ENCODE data around the gene URB1.
"Not testable (repeated sequence)": the region's sequence is repeated elsewhere in the genome, so short reads cannot be mapped to it uniquely, and the experiment has no call there.

Gene URB1

DNA sequence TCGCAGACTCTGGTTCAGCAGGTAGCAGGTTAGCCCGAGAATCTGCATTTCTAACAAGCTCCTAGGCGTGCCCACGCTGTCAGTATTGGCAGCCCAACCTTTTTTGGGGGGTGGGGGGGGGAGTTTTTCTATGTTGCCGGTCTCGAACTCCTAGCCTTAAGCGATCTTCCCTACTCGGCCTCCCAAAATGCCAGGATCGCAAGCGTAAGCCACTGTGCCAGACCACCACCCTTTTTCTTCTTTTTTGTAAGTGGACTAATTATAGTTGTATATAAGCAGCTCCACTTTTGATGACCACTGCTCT is 113.5 kb downstream of the URB1 start:
- no peak for DNase-seq

DNA sequence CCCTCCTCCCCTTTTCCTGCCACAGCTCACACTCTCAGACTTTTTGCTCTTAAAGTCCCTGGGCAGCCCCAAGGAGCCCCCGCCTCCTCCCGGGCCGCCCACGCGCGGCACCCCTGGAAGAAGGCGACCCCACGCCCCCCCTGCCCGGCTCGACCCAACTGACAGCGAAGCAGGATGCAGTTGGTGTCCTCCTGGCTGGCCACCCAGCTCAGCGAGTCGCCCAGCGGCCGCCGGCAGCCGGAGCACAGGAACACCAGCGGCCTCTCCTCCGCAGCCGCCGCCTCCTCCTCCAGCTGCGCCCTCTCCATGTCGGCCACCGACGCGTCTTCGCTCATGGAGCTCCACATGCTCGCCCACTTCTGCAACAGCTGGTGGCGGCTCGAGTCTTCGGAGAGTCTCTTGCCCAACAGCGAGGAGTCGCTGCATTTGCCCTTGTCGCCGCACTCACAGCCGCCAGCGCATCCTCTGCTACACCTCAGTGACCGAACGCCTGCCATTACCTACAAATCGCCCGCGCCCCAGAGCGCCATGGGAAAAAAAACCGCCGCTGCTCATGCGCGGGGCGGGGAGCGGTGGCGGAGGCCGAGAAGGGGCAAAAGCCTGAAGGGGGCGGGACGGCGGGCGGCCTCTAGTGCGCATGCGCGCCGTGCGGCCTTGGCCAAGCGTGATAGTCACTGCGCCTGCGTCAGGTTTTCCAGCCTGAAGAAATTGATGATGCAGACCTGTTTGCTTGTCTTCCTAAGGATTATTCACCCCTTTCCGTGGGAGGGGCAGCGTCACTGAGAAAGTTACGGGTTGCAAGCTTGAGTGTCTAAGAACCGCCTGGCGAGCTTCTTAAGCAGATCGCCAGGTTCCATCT is 114.1 kb downstream of the URB1 start, which contains the start of gene MIS18A:
Gene MIS18A, minus strand, starts transcription at position 532 of the 859 bp plus-strand sequence. Its CDS starts 35 bp downstream, at position 497.
- DNase-seq, result peak; percentile 98

DNA sequence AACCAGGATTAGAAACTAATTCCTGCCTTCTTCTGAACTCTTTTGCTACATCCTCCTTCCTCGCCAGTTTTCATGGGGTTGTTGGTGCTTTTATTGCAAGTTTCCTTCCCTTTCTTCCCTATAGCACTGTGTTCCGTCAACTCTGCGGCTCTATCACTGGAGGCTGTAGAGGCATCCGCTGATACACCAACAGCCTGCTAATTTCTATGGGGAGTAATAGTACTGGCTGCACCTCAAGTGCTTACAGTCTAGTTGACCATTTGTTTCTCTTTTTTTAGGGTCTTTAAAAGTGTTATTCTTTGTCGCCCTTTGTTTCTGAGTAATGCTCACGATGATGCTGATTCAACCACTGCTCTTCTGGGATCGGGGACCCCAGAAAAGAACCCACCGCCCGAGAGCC is 114.7 kb downstream of the URB1 start:
- DNase-seq, result no peak

- no peak for DNase-seq
Measured at GRCh38 chr21:32276671-32277070, 116.1 kb downstream of the URB1 start.

- DNase-seq, result no peak
Measured at GRCh38 chr21:32270748-32271147, 122.1 kb downstream of the URB1 start.

- DNase-seq, result not testable (repeated sequence)
Measured at GRCh38 chr21:32265321-32265720, 127.5 kb downstream of the URB1 start.

- no peak for DNase-seq
Measured at GRCh38 chr21:32261929-32262328, 130.9 kb downstream of the URB1 start.
